NCI-H524 (cell line): Measurements from ENCODE around the gene TSPAN1.
"Not testable (repeated sequence)": the region's sequence is repeated elsewhere in the genome, so short reads cannot be mapped to it uniquely, and the experiment has no call there.

Experiments
- DNase-seq, 2 experiments: peaks; one replicate each; lab custom pipeline; 2025; lab: John Stamatoyannopoulos, UW

Gene TSPAN1

GRCh38 chr1:46218443-46218842, 43.6 kb downstream of the TSPAN1 start:
- no peak for DNase-seq

GRCh38 chr1:46219551-46220520, 44.9 kb downstream of the TSPAN1 start:
- DNase-seq: no peak

GRCh38 chr1:46220808-46221207, 45.9 kb downstream of the TSPAN1 start:
- DNase-seq: no peak

- DNase-seq: no peak
These were observed 46.9 kb downstream of the TSPAN1 start for GRCh38 chr1:46221749-46222148.

GRCh38 chr1:46223055-46223454, 48.2 kb downstream of the TSPAN1 start:
- DNase-seq: not testable (repeated sequence)

GRCh38 chr1:46223472-46223943, 48.6 kb downstream of the TSPAN1 start:
- peak; percentile 40 to 75 for DNase-seq

GRCh38 chr1:46224966-46225365, 50.1 kb downstream of the TSPAN1 start:
- no peak for DNase-seq

- not testable (repeated sequence) for DNase-seq
These were observed 56.3 kb downstream of the TSPAN1 start for GRCh38 chr1:46231231-46231630.
